Keratinocyte (primary cell): Measurements from ENCODE around the gene RIMS1. TPM values are rescaled to one million over a fixed set of nuclear protein-coding genes. Genes with fewer than 3 reads are reported as not detected.

Source experiments
- DNase-seq: peaks from one replicate; pipeline ENCODE4 v3.0.0-alpha.2; 2011; ENCODE audit warnings: low read depth, missing footprints, low spot score
- FAIRE-seq: peaks from 2 replicates; lab custom pipeline; 2011; peaks lifted over from hg19 to GRCh38; lab: Jason Lieb, UNC
- H2AFZ ChIP-seq: 2 replicates; pipeline ENCODE4 v1.6.0; 2012; ENCODE audit warnings: low read length, control low read depth, inconsistent platforms; ENCODE audit not compliant: control insufficient read depth
- H3K27ac ChIP-seq: 2 replicates; pipeline ENCODE4 v1.5.1; 2011; ENCODE audit warnings: low read length; ENCODE audit not compliant: control insufficient read depth, insufficient read depth
- H3K27me3 ChIP-seq: 3 replicates; pipeline ENCODE4 v1.6.0; 2011; ENCODE audit warnings: low read length; ENCODE audit not compliant: control insufficient read depth, insufficient read depth; ENCODE audit errors: extremely low read depth
- H3K36me3 ChIP-seq, 2 experiments: 2 replicates in 1 of 2; 3 replicates in 1 of 2; pipeline ENCODE4 v1.5.1; 2011; ENCODE audit warnings: low read length in 2 of 2, mild to moderate bottlenecking in 1 of 2; ENCODE audit not compliant: control insufficient read depth in 2 of 2, insufficient read depth in 2 of 2; ENCODE audit errors: extremely low read depth in 1 of 2
- H3K4me1 ChIP-seq: 3 replicates; pipeline ENCODE4 v1.5.1; 2011; ENCODE audit warnings: low read length; ENCODE audit not compliant: control insufficient read depth, insufficient read depth; ENCODE audit errors: extremely low read depth
- H3K4me2 ChIP-seq: 3 replicates; pipeline ENCODE4 v1.6.0; 2011; ENCODE audit warnings: low read depth, low read length; ENCODE audit not compliant: control insufficient read depth, insufficient read depth; ENCODE audit errors: extremely low read depth
- H3K4me3 ChIP-seq, 3 experiments: fragments of 200-600 bp in 1 of 3; sonication (generic) in 1 of 3; 2 replicates in 2 of 3; 3 replicates in 1 of 3; pipeline ENCODE4 v1.5.1; 2011 to 2016; ENCODE audit warnings: low read length in 3 of 3, mild to moderate bottlenecking in 3 of 3, control low read depth in 2 of 3, inconsistent platforms in 1 of 3, low read depth in 1 of 3, mixed read lengths in 1 of 3, mixed run types in 1 of 3, moderate library complexity in 1 of 3; ENCODE audit not compliant: control insufficient read depth in 2 of 3, insufficient read depth in 2 of 3; ENCODE audit errors: extremely low read depth in 1 of 3
- H3K79me2 ChIP-seq: 2 replicates; pipeline ENCODE4 v1.6.0; 2012; ENCODE audit warnings: low read length; ENCODE audit not compliant: control insufficient read depth, insufficient read depth
- H3K9ac ChIP-seq: 3 replicates; pipeline ENCODE4 v1.6.0; 2011; ENCODE audit warnings: low read length; ENCODE audit not compliant: control insufficient read depth, insufficient read depth; ENCODE audit errors: extremely low read depth
- H3K9me1 ChIP-seq: 3 replicates; pipeline ENCODE4 v1.6.0; 2011; ENCODE audit warnings: low read length; ENCODE audit not compliant: control insufficient read depth, insufficient read depth; ENCODE audit errors: extremely low read depth
- H3K9me3 ChIP-seq: 2 replicates; pipeline ENCODE4 v1.5.1; 2012; ENCODE audit warnings: low read depth, low read length; ENCODE audit not compliant: control insufficient read depth
- H4K20me1 ChIP-seq: 3 replicates; pipeline ENCODE4 v1.6.0; 2011; ENCODE audit warnings: low read length; ENCODE audit not compliant: control insufficient read depth, insufficient read depth; ENCODE audit errors: extremely low read depth
- CTCF ChIP-seq, 3 experiments: IDR thresholded peaks in 1 of 3; conservative IDR thresholded peaks in 1 of 3; optimal IDR thresholded peaks in 1 of 3; 2 replicates in 2 of 3; 3 replicates in 1 of 3; pipeline versions ENCODE3 to v1.5.1; 2011; ENCODE audit warnings: low read length in 3 of 3, mild to moderate bottlenecking in 3 of 3, moderate library complexity in 2 of 3, control low read depth in 1 of 3, inconsistent platforms in 1 of 3; ENCODE audit not compliant: insufficient read depth in 2 of 3; ENCODE audit errors: extremely low read depth in 1 of 3
- EZH2 ChIP-seq: IDR thresholded peaks from one replicate; pipeline ENCODE4 v1.6.1; 2012; ENCODE audit warnings: inconsistent platforms, mild to moderate bottlenecking, low read length, moderate library complexity
- dilution Hi-C: fragments of 300-500 bp; cut with MboI; formaldehyde crosslinking; loops from one replicate; pipeline ENCODE4 v1.7.0; 2020; ENCODE audit warnings: low sequenced_read_pairs; ENCODE audit not compliant: extremely low pct_ligation_motif_present
- polyA plus RNA-seq, 5 experiments: library from polyadenylated mRNA; depleted of rRNA in 3 of 5; stranded (reverse) in 3 of 5; stranded (forward) in 1 of 5; unstranded in 1 of 5; fragments of >200 nt; gene quantifications; 1 replicate in 1 of 5; 2 replicates in 3 of 5; 3 replicates in 1 of 5; pipeline versions ENCODE4 v1.2.1 to v1.2.3, GENCODE V29; 2011 to 2012; ENCODE audit warnings: missing spikeins in 2 of 5, low read depth in 1 of 5, low replicate concordance in 1 of 5

RIMS1 gene
- polyA plus RNA-seq, 1 donor (not counting 4 experiments of a cell fraction or from before 2014, with no cell fraction given): not detected

GRCh38 chr6:72130327-72130726, 244.0 kb downstream of the RIMS1 start:
- no peaks in the 10 kb centered on the region for H3K9me1 ChIP-seq
- dilution Hi-C loops: no loop called here
- no peak overlapping the region for H3K27ac ChIP-seq
- H4K20me1 ChIP-seq: no peaks in the 10 kb centered on the region
- no peaks in the 10 kb centered on the region for H3K27me3 ChIP-seq
- no peak overlapping the region for H3K4me2 ChIP-seq
- H2AFZ ChIP-seq: no peak overlapping the region
- H3K79me2 ChIP-seq: no peaks in the 10 kb centered on the region
- FAIRE-seq: no peak
- H3K9me3 ChIP-seq: no peaks in the 10 kb centered on the region
- no peak for DNase-seq
- H3K4me1 ChIP-seq: no peaks in the 10 kb centered on the region
- no peaks in the 10 kb centered on the region for H3K36me3 ChIP-seq
- H3K4me3 ChIP-seq: no peak overlapping the region
- TF ChIP-seq EZH2 (no peak), CTCF (optimal IDR thresholded peaks at IDR 0.05 in 1 of 3, IDR thresholded peaks at IDR 0.05 in 1 of 3, conservative IDR thresholded peaks at IDR 0.05 in 1 of 3; ENCODE audit: extremely low read depth in 1 of 3, insufficient read depth in 2 of 3, low read length in 3 of 3) (no peak)
- H3K9ac ChIP-seq: no peak overlapping the region

GRCh38 chr6:72132427-72132826, 246.1 kb downstream of the RIMS1 start:
- Histone ChIP-seq H3K9me3 (no peaks in the 10 kb centered on the region), H3K79me2 (no peaks in the 10 kb centered on the region), H3K9ac (no peak overlapping the region), H3K27me3 (no peaks in the 10 kb centered on the region), H3K4me1 (no peaks in the 10 kb centered on the region), H4K20me1 (no peaks in the 10 kb centered on the region), H3K36me3 (no peaks in the 10 kb centered on the region), H3K9me1 (no peaks in the 10 kb centered on the region), H2AFZ (no peak overlapping the region), H3K27ac (no peak overlapping the region), H3K4me3 (no peak overlapping the region), H3K4me2 (no peak overlapping the region)
- FAIRE-seq (no peak), DNase-seq (no peak)
- dilution Hi-C loops: no loop called here
- no peak for TF ChIP-seq CTCF (optimal IDR thresholded peaks at IDR 0.05 in 1 of 3, IDR thresholded peaks at IDR 0.05 in 1 of 3, conservative IDR thresholded peaks at IDR 0.05 in 1 of 3; ENCODE audit: extremely low read depth in 1 of 3, insufficient read depth in 2 of 3, low read length in 3 of 3)
- TF ChIP-seq EZH2: no peak
